HepG2 (cell line): Measurements from ENCODE around the gene KDM6B. TPM values are rescaled to one million over a fixed set of nuclear protein-coding genes. Genes with fewer than 3 reads are reported as not detected.

ENCODE experiments used
- AKAP8 ChIP-seq: sonication (generic); formaldehyde crosslinking; IDR thresholded peaks from 2 replicates; pipeline ENCODE4 v1.5.1; 2020; ENCODE audit warnings: mild to moderate bottlenecking, missing genetic modification reagents
- ARNT ChIP-seq: fragments of 450-650 bp; IDR thresholded peaks from 2 replicates; pipeline ENCODE4 v1.6.1; 2017
- ASH2L ChIP-seq: fragments of 300-600, 200-600 bp; sonication (generic); IDR thresholded peaks from 2 replicates; pipeline ENCODE4 v1.7.0; 2017; ENCODE audit warnings: low read depth, mild to moderate bottlenecking, moderate library complexity, mixed read lengths, low read length; ENCODE audit not compliant: insufficient read length
- BORCS8-MEF2B ChIP-seq: sonication (generic); formaldehyde crosslinking; IDR thresholded peaks from 2 replicates; pipeline ENCODE4 v1.8.0; 2022; ENCODE audit warnings: mild to moderate bottlenecking, missing genetic modification reagents
- CHD2 ChIP-seq: IDR thresholded peaks from 2 replicates; pipeline ENCODE4 v1.6.1; 2011; ENCODE audit warnings: low read depth, low read length, improper control_type of control experiment
- FIP1L1 ChIP-seq: fragments of 200-400 bp; formaldehyde crosslinking; IDR thresholded peaks from 2 replicates; pipeline ENCODE4 v1.6.1; 2018; ENCODE audit warnings: low read depth, mild to moderate bottlenecking, low read length, moderate library complexity, borderline replicate concordance; ENCODE audit not compliant: insufficient read depth
- GFI1 ChIP-seq: sonication (generic); formaldehyde crosslinking; IDR thresholded peaks from 2 replicates; pipeline ENCODE4 v1.5.0; 2020; ENCODE audit warnings: missing genetic modification reagents, mild to moderate bottlenecking, borderline replicate concordance
- HCFC1 ChIP-seq: fragments of 150-350 bp; IDR thresholded peaks from 2 replicates; pipeline ENCODE4 v1.6.1; 2014; ENCODE audit warnings: low read depth, low read length
- MED8 ChIP-seq: sonication (generic); formaldehyde crosslinking; IDR thresholded peaks from 2 replicates; pipeline ENCODE4 v1.8.1; 2023; ENCODE audit warnings: mild to moderate bottlenecking, missing genetic modification reagents; ENCODE audit not compliant: insufficient replicate concordance
- PHB2 ChIP-seq: fragments of 450-650 bp; IDR thresholded peaks from 2 replicates; pipeline ENCODE4 v1.6.1; 2018; ENCODE audit not compliant: partially characterized antibody
- POLR2AphosphoS5 ChIP-seq: IDR thresholded peaks from 2 replicates; pipeline ENCODE4 v1.6.1; 2012; ENCODE audit warnings: low read depth, low read length
- RELA ChIP-seq: sonication (generic); formaldehyde crosslinking; IDR thresholded peaks from 2 replicates; pipeline ENCODE4 v1.4.0; 2020; ENCODE audit warnings: missing genetic modification reagents
- SP5 ChIP-seq: IDR thresholded peaks from 2 replicates; pipeline ENCODE4 v1.6.1; 2016; ENCODE audit warnings: low read depth, borderline replicate concordance
- SPEN ChIP-seq: sonication (generic); formaldehyde crosslinking; IDR thresholded peaks from 2 replicates; pipeline ENCODE4 v1.5.1; 2020; ENCODE audit warnings: low read depth, mild to moderate bottlenecking, missing genetic modification reagents
- SYNCRIP ChIP-seq: fragments of 200-400 bp; formaldehyde crosslinking; IDR thresholded peaks from 2 replicates; pipeline ENCODE4 v1.6.1; 2018; ENCODE audit warnings: mild to moderate bottlenecking, low read depth, low read length; ENCODE audit not compliant: insufficient read depth
- ZNF274 ChIP-seq: sonication (generic); formaldehyde crosslinking; IDR thresholded peaks from 2 replicates; pipeline ENCODE4 v1.5.1; 2020; ENCODE audit warnings: mild to moderate bottlenecking, missing genetic modification reagents
- polyA plus RNA-seq, 8 experiments: library from polyadenylated mRNA; depleted of rRNA in 3 of 8; stranded (reverse) in 7 of 8; unstranded in 1 of 8; fragments of >200 nt; fragmentation: Illumina TruSeq in 4 of 8; extraction: Trizol in 4 of 8; gene quantifications; 2 replicates each; pipeline versions ENCODE4 v1.2.1 to v1.2.3, GENCODE V29; 2011 to 2016; ENCODE audit warnings: low read depth in 4 of 8, missing spikeins in 1 of 8, mixed read lengths in 1 of 8; ENCODE audit not compliant: insufficient read depth in 1 of 8
- total RNA-seq, 5 experiments: library from RNA; depleted of rRNA; stranded (reverse); fragments of >200 nt; fragmentation: Illumina TruSeq; extraction: Trizol; gene quantifications; 2 replicates each; pipeline ENCODE4 v1.2.3, GENCODE V29; 2016; ENCODE audit warnings: low read depth in 1 of 5
- TF ChIP-seq, protein P1 (sequence below): sonication (generic); formaldehyde crosslinking; IDR thresholded peaks from 2 replicates; pipeline ENCODE4 v1.8.0; 2023; ENCODE audit warnings: mild to moderate bottlenecking, missing genetic modification reagents
- TF ChIP-seq, protein P2 (sequence below): sonication (generic); formaldehyde crosslinking; IDR thresholded peaks from 2 replicates; pipeline ENCODE4 v1.5.1; 2020; ENCODE audit warnings: mild to moderate bottlenecking, missing genetic modification reagents, moderate library complexity
- TF ChIP-seq, protein P3 (sequence below): sonication (generic); formaldehyde crosslinking; IDR thresholded peaks from 2 replicates; pipeline ENCODE4 v1.4.0; 2020; ENCODE audit warnings: mild to moderate bottlenecking, missing genetic modification reagents
- TF ChIP-seq, protein P4 (sequence below): sonication (generic); formaldehyde crosslinking; IDR thresholded peaks from 2 replicates; pipeline ENCODE4 v1.8.1; 2023; ENCODE audit warnings: missing genetic modification reagents, mild to moderate bottlenecking, borderline replicate concordance
- TF ChIP-seq, protein P5 (sequence below): IDR thresholded peaks from 2 replicates; pipeline ENCODE4 v1.6.1; 2016; ENCODE audit warnings: missing genetic modification reagents, missing compliant biosample characterization

KDM6B gene
- total and polyA plus RNA-seq, 2 of the 13 experiments (the other 11 are each of a cell fraction or from before 2014, with no cell fraction given): 1.3 to 2.1 TPM

DNA sequence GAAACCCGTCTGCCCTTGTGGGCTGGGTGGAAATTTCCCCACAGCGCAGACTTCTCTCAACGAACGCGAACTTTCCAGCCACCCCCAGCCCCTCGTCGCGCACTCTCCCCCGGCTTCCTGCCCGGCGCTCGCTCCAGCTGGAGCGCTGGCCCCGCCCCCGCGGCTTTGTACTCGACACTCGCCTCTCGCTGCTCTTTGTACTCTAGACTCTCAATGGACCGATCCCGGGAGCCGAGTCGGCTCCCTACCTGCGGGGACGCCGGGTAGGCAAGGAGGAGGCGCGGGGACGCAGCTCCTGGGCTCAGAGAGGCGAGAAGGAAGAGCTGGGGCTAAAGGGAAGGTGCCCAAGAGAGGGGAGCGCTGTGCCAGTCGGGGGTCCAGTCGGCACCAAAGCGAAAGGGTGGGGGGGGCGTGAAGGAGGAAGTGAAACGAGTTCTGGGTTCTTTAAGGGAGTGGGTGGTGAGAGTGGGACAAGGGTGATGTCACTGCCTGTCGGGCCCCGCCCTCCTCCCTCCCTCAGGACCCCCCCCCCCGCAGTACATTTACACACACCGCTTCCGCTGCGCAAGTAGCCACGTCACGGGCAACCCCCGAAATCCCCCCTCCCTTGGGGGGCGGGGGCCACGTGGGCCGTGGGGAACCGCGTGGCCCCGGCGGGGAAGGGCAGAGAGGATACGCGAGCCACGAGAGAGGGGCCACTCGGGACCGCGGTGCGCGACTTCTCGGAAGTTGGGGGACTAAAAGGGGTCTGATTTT is 9.7 kb downstream of the KDM6B start (continued):
- TF ChIP-seq FIP1L1 (no peak), AKAP8 (CRISPR knock-in tag) (peak; percentile 42), SYNCRIP (no peak), CHD2 (no peak), BORCS8-MEF2B (CRISPR knock-in tag) (peak; percentile 68; the same call in 1 of the 2 replicates), SP5 (CRISPR knock-in tag) (peak; percentile 68), RELA (CRISPR knock-in tag) (no peak), MED8 (no peak), ASH2L (peak; percentile 58), POLR2AphosphoS5 (peak; percentile 60; the same call in 1 of the 2 replicates), HCFC1 (no peak), SPEN (CRISPR knock-in tag) (no peak), GFI1 (CRISPR knock-in tag) (peak; percentile 66), ARNT (no peak), PHB2 (no peak), ZNF274 (CRISPR knock-in tag) (peak; percentile 85; the same call in 1 of the 2 replicates)
- TF ChIP-seq, protein P1, sequence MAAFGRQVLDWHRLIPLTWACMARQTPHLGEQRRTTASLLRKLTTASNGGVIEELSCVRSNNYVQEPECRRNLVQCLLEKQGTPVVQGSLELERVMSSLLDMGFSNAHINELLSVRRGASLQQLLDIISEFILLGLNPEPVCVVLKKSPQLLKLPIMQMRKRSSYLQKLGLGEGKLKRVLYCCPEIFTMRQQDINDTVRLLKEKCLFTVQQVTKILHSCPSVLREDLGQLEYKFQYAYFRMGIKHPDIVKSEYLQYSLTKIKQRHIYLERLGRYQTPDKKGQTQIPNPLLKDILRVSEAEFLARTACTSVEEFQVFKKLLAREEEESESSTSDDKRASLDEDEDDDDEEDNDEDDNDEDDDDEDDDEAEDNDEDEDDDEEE (CRISPR knock-in tag): no peak
- TF ChIP-seq, protein P2, sequence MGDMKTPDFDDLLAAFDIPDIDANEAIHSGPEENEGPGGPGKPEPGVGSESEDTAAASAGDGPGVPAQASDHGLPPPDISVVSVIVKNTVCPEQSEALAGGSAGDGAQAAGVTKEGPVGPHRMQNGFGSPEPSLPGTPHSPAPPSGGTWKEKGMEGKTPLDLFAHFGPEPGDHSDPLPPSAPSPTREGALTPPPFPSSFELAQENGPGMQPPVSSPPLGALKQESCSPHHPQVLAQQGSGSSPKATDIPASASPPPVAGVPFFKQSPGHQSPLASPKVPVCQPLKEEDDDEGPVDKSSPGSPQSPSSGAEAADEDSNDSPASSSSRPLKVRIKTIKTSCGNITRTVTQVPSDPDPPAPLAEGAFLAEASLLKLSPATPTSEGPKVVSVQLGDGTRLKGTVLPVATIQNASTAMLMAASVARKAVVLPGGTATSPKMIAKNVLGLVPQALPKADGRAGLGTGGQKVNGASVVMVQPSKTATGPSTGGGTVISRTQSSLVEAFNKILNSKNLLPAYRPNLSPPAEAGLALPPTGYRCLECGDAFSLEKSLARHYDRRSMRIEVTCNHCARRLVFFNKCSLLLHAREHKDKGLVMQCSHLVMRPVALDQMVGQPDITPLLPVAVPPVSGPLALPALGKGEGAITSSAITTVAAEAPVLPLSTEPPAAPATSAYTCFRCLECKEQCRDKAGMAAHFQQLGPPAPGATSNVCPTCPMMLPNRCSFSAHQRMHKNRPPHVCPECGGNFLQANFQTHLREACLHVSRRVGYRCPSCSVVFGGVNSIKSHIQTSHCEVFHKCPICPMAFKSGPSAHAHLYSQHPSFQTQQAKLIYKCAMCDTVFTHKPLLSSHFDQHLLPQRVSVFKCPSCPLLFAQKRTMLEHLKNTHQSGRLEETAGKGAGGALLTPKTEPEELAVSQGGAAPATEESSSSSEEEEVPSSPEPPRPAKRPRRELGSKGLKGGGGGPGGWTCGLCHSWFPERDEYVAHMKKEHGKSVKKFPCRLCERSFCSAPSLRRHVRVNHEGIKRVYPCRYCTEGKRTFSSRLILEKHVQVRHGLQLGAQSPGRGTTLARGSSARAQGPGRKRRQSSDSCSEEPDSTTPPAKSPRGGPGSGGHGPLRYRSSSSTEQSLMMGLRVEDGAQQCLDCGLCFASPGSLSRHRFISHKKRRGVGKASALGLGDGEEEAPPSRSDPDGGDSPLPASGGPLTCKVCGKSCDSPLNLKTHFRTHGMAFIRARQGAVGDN (CRISPR knock-in tag): peak; percentile 66
- TF ChIP-seq, protein P3, sequence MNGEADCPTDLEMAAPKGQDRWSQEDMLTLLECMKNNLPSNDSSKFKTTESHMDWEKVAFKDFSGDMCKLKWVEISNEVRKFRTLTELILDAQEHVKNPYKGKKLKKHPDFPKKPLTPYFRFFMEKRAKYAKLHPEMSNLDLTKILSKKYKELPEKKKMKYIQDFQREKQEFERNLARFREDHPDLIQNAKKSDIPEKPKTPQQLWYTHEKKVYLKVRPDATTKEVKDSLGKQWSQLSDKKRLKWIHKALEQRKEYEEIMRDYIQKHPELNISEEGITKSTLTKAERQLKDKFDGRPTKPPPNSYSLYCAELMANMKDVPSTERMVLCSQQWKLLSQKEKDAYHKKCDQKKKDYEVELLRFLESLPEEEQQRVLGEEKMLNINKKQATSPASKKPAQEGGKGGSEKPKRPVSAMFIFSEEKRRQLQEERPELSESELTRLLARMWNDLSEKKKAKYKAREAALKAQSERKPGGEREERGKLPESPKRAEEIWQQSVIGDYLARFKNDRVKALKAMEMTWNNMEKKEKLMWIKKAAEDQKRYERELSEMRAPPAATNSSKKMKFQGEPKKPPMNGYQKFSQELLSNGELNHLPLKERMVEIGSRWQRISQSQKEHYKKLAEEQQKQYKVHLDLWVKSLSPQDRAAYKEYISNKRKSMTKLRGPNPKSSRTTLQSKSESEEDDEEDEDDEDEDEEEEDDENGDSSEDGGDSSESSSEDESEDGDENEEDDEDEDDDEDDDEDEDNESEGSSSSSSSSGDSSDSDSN (CRISPR knock-in tag): peak; percentile 76
- TF ChIP-seq, protein P4, sequence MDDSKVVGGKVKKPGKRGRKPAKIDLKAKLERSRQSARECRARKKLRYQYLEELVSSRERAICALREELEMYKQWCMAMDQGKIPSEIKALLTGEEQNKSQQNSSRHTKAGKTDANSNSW (CRISPR knock-in tag): no peak; the same call in 1 of the 2 replicates
- TF ChIP-seq, protein P5, sequence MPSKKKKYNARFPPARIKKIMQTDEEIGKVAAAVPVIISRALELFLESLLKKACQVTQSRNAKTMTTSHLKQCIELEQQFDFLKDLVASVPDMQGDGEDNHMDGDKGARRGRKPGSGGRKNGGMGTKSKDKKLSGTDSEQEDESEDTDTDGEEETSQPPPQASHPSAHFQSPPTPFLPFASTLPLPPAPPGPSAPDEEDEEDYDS (CRISPR knock-in tag): peak; percentile 48; the same call in 1 of the 2 replicates
